ENCODE results near the gene SERPINA3. TPM values are rescaled to one million over a fixed set of nuclear protein-coding genes. Genes with fewer than 3 reads are reported as not detected.

The SERPINA3 gene
- total and polyA plus RNA-seq, 10 of the 15 experiments (the other 5 are each of a cell fraction or from before 2014, with no cell fraction given) = 2.2 TPM; not detected in 9

DNA sequence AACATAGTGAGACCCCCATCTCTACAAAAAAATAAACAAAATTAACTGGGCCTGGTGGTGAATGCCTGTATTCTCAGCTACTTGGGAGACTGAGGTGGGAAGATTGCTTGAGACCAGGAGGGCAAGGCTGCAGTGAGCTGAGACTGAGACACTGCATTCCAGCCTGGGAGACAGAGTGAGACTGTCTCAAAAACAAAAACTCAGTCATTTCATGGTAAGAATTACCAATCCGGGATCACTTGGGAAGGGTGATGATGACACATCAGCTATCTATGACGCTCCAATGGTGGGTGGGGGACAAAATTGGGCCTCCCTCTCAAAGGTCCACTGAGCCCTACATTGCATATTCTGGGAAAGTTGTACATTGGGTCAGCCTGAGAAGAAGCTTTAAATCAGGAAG, 47.7 kb downstream of the SERPINA3 start:
- BruUV-seq (replicated peaks) = no TSS peak
- in situ Hi-C loops (cut with MboI) = no loop called here
- RAD21 ChIA-PET (ENCODE audit: unreplicated experiment) = no interaction called here

More for the DNA sequence above, 47.7 kb downstream of the SERPINA3 start:
- DNase-seq (ENCODE audit: low read depth, low spot score) (no peak), ATAC-seq (no peak), FAIRE-seq (no peak)
- 2% methylated on average over 2 of the region's 2 CpGs for WGBS (ENCODE audit: insufficient coverage, insufficient replicate concordance, low lambda C conversion rate, missing lambda C conversion rate)
- no peaks in the 10 kb centered on the region for H3K9me3 ChIP-seq (replicated peaks; ENCODE audit: control insufficient read depth, insufficient read depth, low read length)
- no peak overlapping the region for H3K27ac ChIP-seq (ENCODE audit: control insufficient read depth, insufficient read depth)
- TF ChIP-seq SUZ12 (IDR thresholded peaks at IDR 0.05; ENCODE audit: unreplicated experiment) (no peak), IRF4 (IDR thresholded peaks at IDR 0.05; ENCODE audit: low read depth, low read length) (no peak), KDM1A (IDR thresholded peaks at IDR 0.05; ENCODE audit: borderline replicate concordance) (no peak), ATF7 (IDR thresholded peaks at IDR 0.05; ENCODE audit: low read depth) (no peak), MEF2A (IDR thresholded peaks at IDR 0.05; ENCODE audit: insufficient read depth, low read depth, low read length) (no peak)
- TF ChIP-seq, protein P1, sequence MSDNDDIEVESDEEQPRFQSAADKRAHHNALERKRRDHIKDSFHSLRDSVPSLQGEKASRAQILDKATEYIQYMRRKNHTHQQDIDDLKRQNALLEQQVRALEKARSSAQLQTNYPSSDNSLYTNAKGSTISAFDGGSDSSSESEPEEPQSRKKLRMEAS (IDR thresholded peaks at IDR 0.05; ENCODE audit: low read depth, low read length) = no peak
- TF ChIP-seq, protein P2, sequence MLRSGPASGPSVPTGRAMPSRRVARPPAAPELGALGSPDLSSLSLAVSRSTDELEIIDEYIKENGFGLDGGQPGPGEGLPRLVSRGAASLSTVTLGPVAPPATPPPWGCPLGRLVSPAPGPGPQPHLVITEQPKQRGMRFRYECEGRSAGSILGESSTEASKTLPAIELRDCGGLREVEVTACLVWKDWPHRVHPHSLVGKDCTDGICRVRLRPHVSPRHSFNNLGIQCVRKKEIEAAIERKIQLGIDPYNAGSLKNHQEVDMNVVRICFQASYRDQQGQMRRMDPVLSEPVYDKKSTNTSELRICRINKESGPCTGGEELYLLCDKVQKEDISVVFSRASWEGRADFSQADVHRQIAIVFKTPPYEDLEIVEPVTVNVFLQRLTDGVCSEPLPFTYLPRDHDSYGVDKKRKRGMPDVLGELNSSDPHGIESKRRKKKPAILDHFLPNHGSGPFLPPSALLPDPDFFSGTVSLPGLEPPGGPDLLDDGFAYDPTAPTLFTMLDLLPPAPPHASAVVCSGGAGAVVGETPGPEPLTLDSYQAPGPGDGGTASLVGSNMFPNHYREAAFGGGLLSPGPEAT (IDR thresholded peaks at IDR 0.05; ENCODE audit: low read depth) = no peak
- TF ChIP-seq, protein P3, sequence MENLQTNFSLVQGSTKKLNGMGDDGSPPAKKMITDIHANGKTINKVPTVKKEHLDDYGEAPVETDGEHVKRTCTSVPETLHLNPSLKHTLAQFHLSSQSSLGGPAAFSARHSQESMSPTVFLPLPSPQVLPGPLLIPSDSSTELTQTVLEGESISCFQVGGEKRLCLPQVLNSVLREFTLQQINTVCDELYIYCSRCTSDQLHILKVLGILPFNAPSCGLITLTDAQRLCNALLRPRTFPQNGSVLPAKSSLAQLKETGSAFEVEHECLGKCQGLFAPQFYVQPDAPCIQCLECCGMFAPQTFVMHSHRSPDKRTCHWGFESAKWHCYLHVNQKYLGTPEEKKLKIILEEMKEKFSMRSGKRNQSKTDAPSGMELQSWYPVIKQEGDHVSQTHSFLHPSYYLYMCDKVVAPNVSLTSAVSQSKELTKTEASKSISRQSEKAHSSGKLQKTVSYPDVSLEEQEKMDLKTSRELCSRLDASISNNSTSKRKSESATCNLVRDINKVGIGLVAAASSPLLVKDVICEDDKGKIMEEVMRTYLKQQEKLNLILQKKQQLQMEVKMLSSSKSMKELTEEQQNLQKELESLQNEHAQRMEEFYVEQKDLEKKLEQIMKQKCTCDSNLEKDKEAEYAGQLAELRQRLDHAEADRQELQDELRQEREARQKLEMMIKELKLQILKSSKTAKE (IDR thresholded peaks at IDR 0.05; ENCODE audit: low read depth, poor library complexity, severe bottlenecking) = no peak
- TF ChIP-seq, protein P4, sequence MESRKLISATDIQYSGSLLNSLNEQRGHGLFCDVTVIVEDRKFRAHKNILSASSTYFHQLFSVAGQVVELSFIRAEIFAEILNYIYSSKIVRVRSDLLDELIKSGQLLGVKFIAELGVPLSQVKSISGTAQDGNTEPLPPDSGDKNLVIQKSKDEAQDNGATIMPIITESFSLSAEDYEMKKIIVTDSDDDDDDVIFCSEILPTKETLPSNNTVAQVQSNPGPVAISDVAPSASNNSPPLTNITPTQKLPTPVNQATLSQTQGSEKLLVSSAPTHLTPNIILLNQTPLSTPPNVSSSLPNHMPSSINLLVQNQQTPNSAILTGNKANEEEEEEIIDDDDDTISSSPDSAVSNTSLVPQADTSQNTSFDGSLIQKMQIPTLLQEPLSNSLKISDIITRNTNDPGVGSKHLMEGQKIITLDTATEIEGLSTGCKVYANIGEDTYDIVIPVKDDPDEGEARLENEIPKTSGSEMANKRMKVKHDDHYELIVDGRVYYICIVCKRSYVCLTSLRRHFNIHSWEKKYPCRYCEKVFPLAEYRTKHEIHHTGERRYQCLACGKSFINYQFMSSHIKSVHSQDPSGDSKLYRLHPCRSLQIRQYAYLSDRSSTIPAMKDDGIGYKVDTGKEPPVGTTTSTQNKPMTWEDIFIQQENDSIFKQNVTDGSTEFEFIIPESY (IDR thresholded peaks at IDR 0.05) = no peak
- no peak overlapping the region for H3K9ac ChIP-seq (ENCODE audit: control insufficient read depth, insufficient read depth, low read length)
- no peaks in the 10 kb centered on the region for H3K36me3 ChIP-seq (ENCODE audit: control insufficient read depth in 2 of 2, insufficient read depth in 2 of 2, low read length in 1 of 2)
- no peaks in the 10 kb centered on the region; a peak in 1 of 4 replicates for H3K27me3 ChIP-seq (replicated peaks in 1 of 2; ENCODE audit: control insufficient read depth in 2 of 2, insufficient read depth in 2 of 2, low read length in 1 of 2)
- no peaks in the 10 kb centered on the region for H3K79me2 ChIP-seq (ENCODE audit: control insufficient read depth, insufficient read depth, low read length)
- ChIA-PET CTCF (no interaction called here), POLR2A (no interaction called here), SMC1A (ENCODE audit: uncharacterized antibody, unreplicated experiment) (no interaction called here)
- intact Hi-C loops (cut with micrococcal nuclease; ENCODE audit: unreplicated experiment) = no loop called here
- H4K20me1 ChIP-seq (ENCODE audit: control insufficient read depth, insufficient read depth) = no peaks in the 10 kb centered on the region
- H3K4me1 ChIP-seq (ENCODE audit: control insufficient read depth, insufficient read depth, low read length) = no peaks in the 10 kb centered on the region
- no peak overlapping the region for H3K4me2 ChIP-seq (ENCODE audit: control insufficient read depth, insufficient read depth)
- H2AFZ ChIP-seq (ENCODE audit: control insufficient read depth, low read depth, low read length) = no peak overlapping the region
- H3K4me3 ChIP-seq = no peak overlapping the region

Data from GM12878 (cell line).